ENCODE data around the gene VPS37C. TPM values are rescaled to one million over a fixed set of nuclear protein-coding genes. Genes with fewer than 3 reads are reported as not detected.
"Not testable (repeated sequence)": the region's sequence is repeated elsewhere in the genome, so short reads cannot be mapped to it uniquely, and the experiment has no call there.

The VPS37C gene
- polyA plus RNA-seq, 1 donor = 16.9 TPM

GRCh38 chr11:61098261-61098660 lies 63.0 kb downstream of the VPS37C start:
- DNase-seq (ENCODE audit: low read depth) = not testable (repeated sequence)

- DNase-seq (ENCODE audit: low read depth) = no peak
Observed at GRCh38 chr11:61095021-61095420, 66.2 kb downstream of the VPS37C start.

- DNase-seq (ENCODE audit: low read depth) = not testable (repeated sequence)
Observed at GRCh38 chr11:61094167-61094566, 67.1 kb downstream of the VPS37C start.

GRCh38 chr11:61092908-61093763 lies 68.1 kb downstream of the VPS37C start:
- no peak for DNase-seq (ENCODE audit: low read depth)

- DNase-seq (ENCODE audit: low read depth) = no peak
Observed at GRCh38 chr11:61092280-61092766, 68.9 kb downstream of the VPS37C start.

GRCh38 chr11:61091373-61092279 lies 69.6 kb downstream of the VPS37C start:
- no peak for DNase-seq (ENCODE audit: low read depth)

- no peak for DNase-seq (ENCODE audit: low read depth)
Observed at GRCh38 chr11:61090982-61091372, 70.2 kb downstream of the VPS37C start.

GRCh38 chr11:61090521-61090920 lies 70.7 kb downstream of the VPS37C start:
- DNase-seq (ENCODE audit: low read depth) = no peak

- no peak for DNase-seq (ENCODE audit: low read depth)
Observed at GRCh38 chr11:61089806-61090491, 71.3 kb downstream of the VPS37C start.

- no peak for DNase-seq (ENCODE audit: low read depth)
Observed at GRCh38 chr11:61087426-61088119, 73.7 kb downstream of the VPS37C start.

GRCh38 chr11:61083601-61084147 lies 77.6 kb downstream of the VPS37C start:
- DNase-seq (ENCODE audit: low read depth) = no peak

- no peak for DNase-seq (ENCODE audit: low read depth)
Observed at GRCh38 chr11:61082931-61083531, 78.2 kb downstream of the VPS37C start.

GRCh38 chr11:61082062-61082870 lies 79.0 kb downstream of the VPS37C start:
- no peak for DNase-seq (ENCODE audit: low read depth)

GRCh38 chr11:61080986-61081590 lies 80.1 kb downstream of the VPS37C start:
- no peak for DNase-seq (ENCODE audit: low read depth)

GRCh38 chr11:61080526-61080925 lies 80.7 kb downstream of the VPS37C start:
- DNase-seq (ENCODE audit: low read depth) = no peak
